ACC112 (cell line): ENCODE results near the gene CCDC8.

Experiments used
- H2AFZ ChIP-seq: fragments of 200-600 bp; sonication (generic); one replicate; pipeline ENCODE4 v1.6.0; 2017; ENCODE audit warnings: antibody characterized with exemption, low read length; ENCODE audit not compliant: unreplicated experiment
- H3K27ac ChIP-seq: fragments of 200-600 bp; sonication (generic); 2 replicates; pipeline ENCODE4 v1.5.1; 2014; ENCODE audit warnings: low read depth, mild to moderate bottlenecking, antibody characterized with exemption, low read length, moderate library complexity
- H3K27me3 ChIP-seq: fragments of 200-600 bp; sonication (generic); 2 replicates; pipeline ENCODE4 v1.6.1; 2014; ENCODE audit warnings: mild to moderate bottlenecking, antibody characterized with exemption, low read length, moderate library complexity, mixed read lengths; ENCODE audit not compliant: insufficient read depth
- H3K36me3 ChIP-seq: fragments of 200-600 bp; sonication (generic); 2 replicates; pipeline ENCODE4 v1.6.1; 2016; ENCODE audit warnings: mild to moderate bottlenecking, antibody characterized with exemption, low read length, moderate library complexity, mixed read lengths; ENCODE audit not compliant: insufficient read depth
- H3K4me1 ChIP-seq: fragments of 200-600 bp; sonication (generic); one replicate; pipeline ENCODE4 v1.6.1; 2016; ENCODE audit warnings: low read length, mixed read lengths; ENCODE audit not compliant: insufficient read depth, unreplicated experiment, control insufficient read depth
- H3K4me3 ChIP-seq: fragments of 200-600 bp; sonication (generic); 2 replicates; pipeline ENCODE4 v1.5.1; 2014; ENCODE audit warnings: mild to moderate bottlenecking, low read depth, low read length
- H3K79me2 ChIP-seq: fragments of 200-600 bp; sonication (generic); one replicate; pipeline ENCODE4 v1.6.0; 2016; ENCODE audit warnings: low read length; ENCODE audit not compliant: control insufficient read depth, unreplicated experiment, insufficient read depth

CCDC8 gene

GRCh38 chr19:46390866-46391265 lies 22.5 kb downstream of the CCDC8 start:
- Histone ChIP-seq H3K27me3 (no peaks in the 10 kb centered on the region), H2AFZ (no peak overlapping the region), H3K4me1 (no peaks in the 10 kb centered on the region), H3K4me3 (no peak overlapping the region), H3K36me3 (peaks cover 19% of the 10 kb centered on the region), H3K79me2 (no peaks in the 10 kb centered on the region), H3K27ac (no peak overlapping the region)

- H3K4me3 ChIP-seq: no peak overlapping the region
- no peak overlapping the region for H2AFZ ChIP-seq
- no peaks in the 10 kb centered on the region for H3K27me3 ChIP-seq
- no peaks in the 10 kb centered on the region for H3K4me1 ChIP-seq
- no peak overlapping the region for H3K27ac ChIP-seq
- H3K79me2 ChIP-seq: no peaks in the 10 kb centered on the region
- peaks cover 19% of the 10 kb centered on the region for H3K36me3 ChIP-seq
Observed at GRCh38 chr19:46390121-46390858, 23.1 kb downstream of the CCDC8 start.

- no peaks in the 10 kb centered on the region for H3K4me1 ChIP-seq
- H3K79me2 ChIP-seq: no peaks in the 10 kb centered on the region
- H3K4me3 ChIP-seq: no peak overlapping the region
- peaks cover 19% of the 10 kb centered on the region for H3K36me3 ChIP-seq
- H2AFZ ChIP-seq: no peak overlapping the region
- H3K27ac ChIP-seq: no peak overlapping the region
- H3K27me3 ChIP-seq: no peaks in the 10 kb centered on the region
Observed at GRCh38 chr19:46388311-46389095, 24.9 kb downstream of the CCDC8 start.

GRCh38 chr19:46387713-46388130 lies 25.6 kb downstream of the CCDC8 start:
- Histone ChIP-seq H3K36me3 (peaks cover 19% of the 10 kb centered on the region), H3K4me1 (no peaks in the 10 kb centered on the region), H2AFZ (no peak overlapping the region), H3K79me2 (no peaks in the 10 kb centered on the region), H3K27me3 (no peaks in the 10 kb centered on the region), H3K27ac (no peak overlapping the region), H3K4me3 (no peak overlapping the region)

- Histone ChIP-seq H2AFZ (no peak overlapping the region), H3K36me3 (peaks cover 19% of the 10 kb centered on the region), H3K27ac (no peak overlapping the region)
Observed at GRCh38 chr19:46386996-46387712, 26.2 kb downstream of the CCDC8 start.

GRCh38 chr19:46386151-46386550 lies 27.2 kb downstream of the CCDC8 start:
- Histone ChIP-seq H3K4me3 (no peak overlapping the region), H3K79me2 (peaks cover 1% of the 10 kb centered on the region), H3K36me3 (peaks cover 19% of the 10 kb centered on the region), H3K27me3 (no peaks in the 10 kb centered on the region), H2AFZ (no peak overlapping the region), H3K4me1 (no peaks in the 10 kb centered on the region), H3K27ac (no peak overlapping the region)

More at GRCh38 chr19:46386996-46387712, 26.2 kb downstream of the CCDC8 start:
- no peaks in the 10 kb centered on the region for H3K79me2 ChIP-seq
- H3K4me3 ChIP-seq: no peak overlapping the region
- no peaks in the 10 kb centered on the region for H3K27me3 ChIP-seq
- no peaks in the 10 kb centered on the region for H3K4me1 ChIP-seq

- Histone ChIP-seq H3K4me3 (no peak overlapping the region), H2AFZ (no peak overlapping the region), H3K27me3 (no peaks in the 10 kb centered on the region), H3K27ac (no peak overlapping the region), H3K79me2 (peaks cover 2% of the 10 kb centered on the region), H3K4me1 (no peaks in the 10 kb centered on the region), H3K36me3 (peaks cover 19% of the 10 kb centered on the region)
Observed at GRCh38 chr19:46385636-46386035, 27.7 kb downstream of the CCDC8 start.

- Histone ChIP-seq H3K4me1 (no peaks in the 10 kb centered on the region), H3K27me3 (no peaks in the 10 kb centered on the region), H3K36me3 (peaks cover 15% of the 10 kb centered on the region), H2AFZ (no peak overlapping the region), H3K79me2 (peaks cover 5% of the 10 kb centered on the region), H3K27ac (no peak overlapping the region), H3K4me3 (no peak overlapping the region)
Observed at GRCh38 chr19:46384396-46384795, 29.0 kb downstream of the CCDC8 start.

- Histone ChIP-seq H2AFZ (no peak overlapping the region), H3K4me3 (no peak overlapping the region), H3K36me3 (peaks cover 12% of the 10 kb centered on the region), H3K4me1 (no peaks in the 10 kb centered on the region), H3K27ac (no peak overlapping the region), H3K79me2 (peaks cover 5% of the 10 kb centered on the region), H3K27me3 (no peaks in the 10 kb centered on the region)
Observed at GRCh38 chr19:46383846-46384245, 29.5 kb downstream of the CCDC8 start.

GRCh38 chr19:46383171-46383815 lies 30.1 kb downstream of the CCDC8 start:
- Histone ChIP-seq H3K4me1 (peaks cover 4% of the 10 kb centered on the region), H2AFZ (no peak overlapping the region), H3K4me3 (no peak overlapping the region), H3K27me3 (no peaks in the 10 kb centered on the region), H3K27ac (no peak overlapping the region), H3K79me2 (peaks cover 5% of the 10 kb centered on the region), H3K36me3 (peaks cover 6% of the 10 kb centered on the region; the same call in 1 of the 2 replicates)
